HEK293 (cell line): Measurements from ENCODE around the gene OCLN.
A peak's percentile ranks its signal among the peaks of the same experiment; 100 is the strongest.

Experiments used
- CTCF ChIA-PET: fragments of 350-600 bp; formaldehyde crosslinking; extraction: SDS; loops from one replicate; lab custom pipeline; 2021; ENCODE audit warnings: antibody characterized with exemption; lab: Yijun Ruan, JAX
- POLR2A ChIA-PET: fragments of 300-600 bp; formaldehyde crosslinking; extraction: SDS; loops from one replicate; lab custom pipeline; 2020; ENCODE audit warnings: antibody characterized with exemption, inconsistent platforms; lab: Yijun Ruan, JAX
- H3K27ac ChIP-seq: fragments of 200-500 bp; sonication (Bioruptor generic); 2 replicates; pipeline ENCODE4 v1.5.1; 2014; ENCODE audit warnings: low read depth, low read length, control low read depth, inconsistent platforms; ENCODE audit errors: extremely low read depth
- H3K36me3 ChIP-seq, 2 experiments: fragments of 200-500 bp in 1 of 2; sonication (Bioruptor generic) in 1 of 2; 1 replicate in 1 of 2; 2 replicates in 1 of 2; pipeline ENCODE4 v1.5.1; 2014 to 2017; ENCODE audit warnings: inconsistent platforms in 2 of 2, low read length in 2 of 2; ENCODE audit not compliant: control insufficient read depth in 2 of 2, insufficient read depth in 1 of 2
- H3K4me1 ChIP-seq: fragments of 200-500 bp; sonication (Bioruptor generic); 2 replicates; pipeline ENCODE4 v1.5.1; 2014; ENCODE audit warnings: mild to moderate bottlenecking, low read length, inconsistent platforms; ENCODE audit not compliant: control insufficient read depth, insufficient read depth
- H3K4me3 ChIP-seq: 2 replicates; pipeline ENCODE4 v1.5.1; 2011; ENCODE audit warnings: low read depth, mild to moderate bottlenecking, control low read depth, low read length, moderate library complexity
- H3K9me3 ChIP-seq: fragments of 200-500 bp; sonication (Bioruptor generic); 2 replicates; pipeline ENCODE4 v1.5.1; 2014; ENCODE audit warnings: low read depth, low read length, inconsistent platforms; ENCODE audit not compliant: control insufficient read depth, insufficient read depth
- KLF16 ChIP-seq: fragments of 450-650 bp; formaldehyde crosslinking; IDR thresholded peaks from 2 replicates; pipeline ENCODE4 v1.5.1; 2017; ENCODE audit warnings: missing biosample characterization, missing genetic modification characterization
- KLF8 ChIP-seq: fragments of 450-650 bp; formaldehyde crosslinking; IDR thresholded peaks from 2 replicates; pipeline ENCODE4 v1.5.1; 2016; ENCODE audit warnings: missing biosample characterization, missing genetic modification characterization
- OSR2 ChIP-seq: fragments of 450-650 bp; formaldehyde crosslinking; IDR thresholded peaks from 2 replicates; pipeline ENCODE4 v1.5.1; 2016; ENCODE audit warnings: missing biosample characterization, missing genetic modification characterization
- PATZ1 ChIP-seq: fragments of 450-650 bp; formaldehyde crosslinking; IDR thresholded peaks from 2 replicates; pipeline ENCODE4 v1.5.1; 2016; ENCODE audit warnings: missing biosample characterization, missing genetic modification characterization
- REPIN1 ChIP-seq: fragments of 450-650 bp; formaldehyde crosslinking; IDR thresholded peaks from 2 replicates; pipeline ENCODE4 v1.5.1; 2017; ENCODE audit warnings: missing biosample characterization, missing genetic modification characterization, low read depth
- SCRT2 ChIP-seq: fragments of 450-650 bp; formaldehyde crosslinking; IDR thresholded peaks from 2 replicates; pipeline ENCODE4 v1.5.1; 2016; ENCODE audit warnings: missing biosample characterization, missing genetic modification characterization
- SETDB1 ChIP-seq: IDR thresholded peaks from one replicate; pipeline ENCODE4 v1.6.1; 2017; ENCODE audit warnings: mild to moderate bottlenecking, low read length, moderate library complexity, mixed read lengths; ENCODE audit not compliant: insufficient read length
- ZBTB17 ChIP-seq: fragments of 450-650 bp; formaldehyde crosslinking; IDR thresholded peaks from 2 replicates; pipeline ENCODE4 v1.5.1; 2016; ENCODE audit warnings: missing biosample characterization, missing genetic modification characterization
- ZBTB8A ChIP-seq: fragments of 450-650 bp; formaldehyde crosslinking; IDR thresholded peaks from 2 replicates; pipeline ENCODE4 v1.5.1; 2016; ENCODE audit warnings: missing biosample characterization, missing genetic modification characterization
- ZFP3 ChIP-seq: fragments of 450-650 bp; formaldehyde crosslinking; IDR thresholded peaks from 2 replicates; pipeline ENCODE4 v1.5.1; 2016; ENCODE audit warnings: low read depth, missing biosample characterization, missing genetic modification characterization
- ZNF10 ChIP-seq: fragments of 450-650 bp; formaldehyde crosslinking; IDR thresholded peaks from 2 replicates; pipeline ENCODE4 v1.5.1; 2017; ENCODE audit warnings: missing biosample characterization, missing genetic modification characterization
- ZNF175 ChIP-seq: fragments of 450-650 bp; formaldehyde crosslinking; IDR thresholded peaks from 2 replicates; pipeline ENCODE4 v1.5.1; 2016; ENCODE audit warnings: missing biosample characterization, missing genetic modification characterization
- ZNF23 ChIP-seq: fragments of 450-650 bp; formaldehyde crosslinking; IDR thresholded peaks from 2 replicates; pipeline ENCODE4 v1.5.1; 2016; ENCODE audit warnings: missing biosample characterization, missing genetic modification characterization, borderline replicate concordance
- ZNF248 ChIP-seq: fragments of 450-650 bp; formaldehyde crosslinking; IDR thresholded peaks from 2 replicates; pipeline ENCODE4 v1.5.1; 2017; ENCODE audit warnings: missing biosample characterization, missing genetic modification characterization
- ZNF292 ChIP-seq: fragments of 450-650 bp; formaldehyde crosslinking; IDR thresholded peaks from 2 replicates; pipeline ENCODE4 v1.5.1; 2016; ENCODE audit warnings: low read depth, missing biosample characterization, missing genetic modification characterization, borderline replicate concordance
- ZNF335 ChIP-seq: fragments of 450-650 bp; formaldehyde crosslinking; conservative IDR thresholded peaks from 2 replicates; pipeline ENCODE4 v1.5.1; 2016; ENCODE audit warnings: missing biosample characterization, missing genetic modification characterization
- ZNF354C ChIP-seq: fragments of 450-650 bp; formaldehyde crosslinking; IDR thresholded peaks from 2 replicates; pipeline ENCODE4 v1.5.1; 2016; ENCODE audit warnings: missing biosample characterization, missing genetic modification characterization, low read depth, borderline replicate concordance
- ZNF391 ChIP-seq: fragments of 450-650 bp; formaldehyde crosslinking; IDR thresholded peaks from 2 replicates; pipeline ENCODE4 v1.5.1; 2016; ENCODE audit warnings: low read depth, missing biosample characterization, missing genetic modification characterization, borderline replicate concordance
- ZNF426 ChIP-seq: fragments of 450-650 bp; formaldehyde crosslinking; IDR thresholded peaks from 2 replicates; pipeline ENCODE4 v1.5.1; 2017; ENCODE audit warnings: missing biosample characterization, missing genetic modification characterization, mild to moderate bottlenecking, inconsistent platforms, moderate library complexity
- ZNF623 ChIP-seq: fragments of 450-650 bp; formaldehyde crosslinking; IDR thresholded peaks from 2 replicates; pipeline ENCODE4 v1.5.1; 2016; ENCODE audit warnings: missing biosample characterization, missing genetic modification characterization
- ZNF626 ChIP-seq: fragments of 450-650 bp; sonication (Bioruptor Pico); formaldehyde crosslinking; IDR thresholded peaks from 2 replicates; pipeline ENCODE4 v1.5.1; 2018; ENCODE audit warnings: missing biosample characterization, missing genetic modification characterization, inconsistent platforms
- ZNF747 ChIP-seq: fragments of 450-650 bp; formaldehyde crosslinking; IDR thresholded peaks from 2 replicates; pipeline ENCODE4 v1.5.1; 2016; ENCODE audit warnings: missing biosample characterization, missing genetic modification characterization
- ZNF792 ChIP-seq: fragments of 450-650 bp; formaldehyde crosslinking; IDR thresholded peaks from 2 replicates; pipeline ENCODE4 v1.5.1; 2016; ENCODE audit warnings: missing biosample characterization, missing genetic modification characterization
- TF ChIP-seq, protein P1 (sequence below): fragments of 450-650 bp; IDR thresholded peaks from 2 replicates; pipeline ENCODE4 v1.5.1; 2018; ENCODE audit warnings: missing biosample characterization, missing genetic modification characterization
- TF ChIP-seq, protein P2 (sequence below): fragments of 450-650 bp; formaldehyde crosslinking; IDR thresholded peaks from 2 replicates; pipeline ENCODE4 v1.5.1; 2016; ENCODE audit warnings: missing biosample characterization, missing genetic modification characterization
- TF ChIP-seq, protein P3 (sequence below): fragments of 450-650 bp; formaldehyde crosslinking; IDR thresholded peaks from 2 replicates; pipeline ENCODE4 v1.5.1; 2016; ENCODE audit warnings: missing biosample characterization, missing genetic modification characterization

Gene OCLN

GRCh38 chr5:69485471-69485870 lies 7.1 kb upstream of the OCLN start:
- ChIA-PET POLR2A (no interaction called here), CTCF (no interaction called here)
- H3K4me1 ChIP-seq = no peaks in the 10 kb centered on the region
- H3K27ac ChIP-seq = no peak overlapping the region
- H3K4me3 ChIP-seq = no peak overlapping the region
- H3K9me3 ChIP-seq = no peaks in the 10 kb centered on the region
- H3K36me3 ChIP-seq = no peaks in the 10 kb centered on the region
- TF ChIP-seq ZBTB17 (tag by site-specific recombination) (no peak), SCRT2 (tag by site-specific recombination) (peak; percentile 65)

GRCh38 chr5:69489246-69489645 lies 3.3 kb upstream of the OCLN start:
- peaks cover 3% of the 10 kb centered on the region for H3K4me1 ChIP-seq
- ChIA-PET POLR2A (no interaction called here), CTCF (no interaction called here)
- TF ChIP-seq ZNF175 (tag by site-specific recombination) = no peak
- no peak for TF ChIP-seq ZNF792 (tag by site-specific recombination)
- TF ChIP-seq, protein P1, sequence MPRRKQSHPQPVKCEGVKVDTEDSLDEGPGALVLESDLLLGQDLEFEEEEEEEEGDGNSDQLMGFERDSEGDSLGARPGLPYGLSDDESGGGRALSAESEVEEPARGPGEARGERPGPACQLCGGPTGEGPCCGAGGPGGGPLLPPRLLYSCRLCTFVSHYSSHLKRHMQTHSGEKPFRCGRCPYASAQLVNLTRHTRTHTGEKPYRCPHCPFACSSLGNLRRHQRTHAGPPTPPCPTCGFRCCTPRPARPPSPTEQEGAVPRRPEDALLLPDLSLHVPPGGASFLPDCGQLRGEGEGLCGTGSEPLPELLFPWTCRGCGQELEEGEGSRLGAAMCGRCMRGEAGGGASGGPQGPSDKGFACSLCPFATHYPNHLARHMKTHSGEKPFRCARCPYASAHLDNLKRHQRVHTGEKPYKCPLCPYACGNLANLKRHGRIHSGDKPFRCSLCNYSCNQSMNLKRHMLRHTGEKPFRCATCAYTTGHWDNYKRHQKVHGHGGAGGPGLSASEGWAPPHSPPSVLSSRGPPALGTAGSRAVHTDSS (tag by site-specific recombination) = no peak
- TF ChIP-seq KLF16 (tag by site-specific recombination) = no peak
- TF ChIP-seq, protein P2, sequence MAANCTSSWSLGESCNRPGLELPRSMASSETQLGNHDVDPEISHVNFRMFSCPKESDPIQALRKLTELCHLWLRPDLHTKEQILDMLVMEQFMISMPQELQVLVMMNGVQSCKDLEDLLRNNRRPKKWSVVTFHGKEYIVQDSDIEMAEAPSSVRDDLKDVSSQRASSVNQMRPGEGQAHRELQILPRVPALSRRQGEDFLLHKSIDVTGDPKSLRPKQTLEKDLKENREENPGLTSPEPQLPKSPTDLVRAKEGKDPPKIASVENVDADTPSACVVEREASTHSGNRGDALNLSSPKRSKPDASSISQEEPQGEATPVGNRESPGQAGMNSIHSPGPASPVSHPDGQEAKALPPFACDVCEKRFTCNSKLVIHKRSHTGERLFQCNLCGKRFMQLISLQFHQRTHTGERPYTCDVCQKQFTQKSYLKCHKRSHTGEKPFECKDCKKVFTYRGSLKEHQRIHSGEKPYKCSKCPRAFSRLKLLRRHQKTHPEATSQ = no peak
- no peak for TF ChIP-seq ZNF23
- no peak for TF ChIP-seq ZNF426 (tag by site-specific recombination)
- no peaks in the 10 kb centered on the region for H3K9me3 ChIP-seq
- no peak overlapping the region for H3K27ac ChIP-seq
- H3K36me3 ChIP-seq = no peaks in the 10 kb centered on the region
- H3K4me3 ChIP-seq = no peak overlapping the region

- H3K27ac ChIP-seq = no peak overlapping the region
- POLR2A ChIA-PET = no interaction called here
- TF ChIP-seq, protein P3, sequence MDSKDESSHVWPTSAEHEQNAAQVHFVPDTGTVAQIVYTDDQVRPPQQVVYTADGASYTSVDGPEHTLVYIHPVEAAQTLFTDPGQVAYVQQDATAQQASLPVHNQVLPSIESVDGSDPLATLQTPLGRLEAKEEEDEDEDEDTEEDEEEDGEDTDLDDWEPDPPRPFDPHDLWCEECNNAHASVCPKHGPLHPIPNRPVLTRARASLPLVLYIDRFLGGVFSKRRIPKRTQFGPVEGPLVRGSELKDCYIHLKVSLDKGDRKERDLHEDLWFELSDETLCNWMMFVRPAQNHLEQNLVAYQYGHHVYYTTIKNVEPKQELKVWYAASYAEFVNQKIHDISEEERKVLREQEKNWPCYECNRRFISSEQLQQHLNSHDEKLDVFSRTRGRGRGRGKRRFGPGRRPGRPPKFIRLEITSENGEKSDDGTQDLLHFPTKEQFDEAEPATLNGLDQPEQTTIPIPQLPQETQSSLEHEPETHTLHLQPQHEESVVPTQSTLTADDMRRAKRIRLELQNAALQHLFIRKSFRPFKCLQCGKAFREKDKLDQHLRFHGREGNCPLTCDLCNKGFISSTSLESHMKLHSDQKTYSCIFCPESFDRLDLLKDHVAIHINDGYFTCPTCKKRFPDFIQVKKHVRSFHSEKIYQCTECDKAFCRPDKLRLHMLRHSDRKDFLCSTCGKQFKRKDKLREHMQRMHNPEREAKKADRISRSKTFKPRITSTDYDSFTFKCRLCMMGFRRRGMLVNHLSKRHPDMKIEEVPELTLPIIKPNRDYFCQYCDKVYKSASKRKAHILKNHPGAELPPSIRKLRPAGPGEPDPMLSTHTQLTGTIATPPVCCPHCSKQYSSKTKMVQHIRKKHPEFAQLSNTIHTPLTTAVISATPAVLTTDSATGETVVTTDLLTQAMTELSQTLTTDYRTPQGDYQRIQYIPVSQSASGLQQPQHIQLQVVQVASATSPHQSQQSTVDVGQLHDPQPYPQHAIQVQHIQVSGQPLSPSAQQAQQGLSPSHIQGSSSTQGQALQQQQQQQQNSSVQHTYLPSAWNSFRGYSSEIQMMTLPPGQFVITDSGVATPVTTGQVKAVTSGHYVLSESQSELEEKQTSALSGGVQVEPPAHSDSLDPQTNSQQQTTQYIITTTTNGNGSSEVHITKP = no peak
- TF ChIP-seq ZNF747 (tag by site-specific recombination) (no peak), ZNF248 (tag by site-specific recombination) (no peak), REPIN1 (tag by site-specific recombination) (no peak), ZFP3 (no peak), ZNF292 (tag by site-specific recombination) (no peak), ZNF354C (tag by site-specific recombination) (no peak), PATZ1 (tag by site-specific recombination) (no peak), ZNF335 (tag by site-specific recombination) (no peak), KLF8 (tag by site-specific recombination) (no peak), ZNF626 (tag by site-specific recombination) (no peak), ZBTB8A (tag by site-specific recombination) (no peak), ZNF391 (tag by site-specific recombination) (no peak), OSR2 (tag by site-specific recombination) (no peak), ZNF623 (tag by site-specific recombination) (no peak), ZNF10 (tag by site-specific recombination) (no peak), SETDB1 (no peak)
Measured at GRCh38 chr5:69491027-69491426, 1.6 kb upstream of the OCLN start.

More at GRCh38 chr5:69491027-69491426, 1.6 kb upstream of the OCLN start:
- H3K4me3 ChIP-seq = no peak overlapping the region
- H3K9me3 ChIP-seq = no peaks in the 10 kb centered on the region
- H3K36me3 ChIP-seq = no peaks in the 10 kb centered on the region
- peaks cover 13% of the 10 kb centered on the region for H3K4me1 ChIP-seq
- CTCF ChIA-PET = interaction anchor here (0.8 kb wide), 1 partner anchor 74 kb away, joined by 3 read pairs; no protein-coding TSS in a partner anchor
